NCI-H1930 (cell line): ENCODE data around the gene ARIH2.

ENCODE experiments used
- DNase-seq, 2 experiments: peaks; one replicate each; lab custom pipeline; 2025; lab: John Stamatoyannopoulos, UW

ARIH2 gene

DNA sequence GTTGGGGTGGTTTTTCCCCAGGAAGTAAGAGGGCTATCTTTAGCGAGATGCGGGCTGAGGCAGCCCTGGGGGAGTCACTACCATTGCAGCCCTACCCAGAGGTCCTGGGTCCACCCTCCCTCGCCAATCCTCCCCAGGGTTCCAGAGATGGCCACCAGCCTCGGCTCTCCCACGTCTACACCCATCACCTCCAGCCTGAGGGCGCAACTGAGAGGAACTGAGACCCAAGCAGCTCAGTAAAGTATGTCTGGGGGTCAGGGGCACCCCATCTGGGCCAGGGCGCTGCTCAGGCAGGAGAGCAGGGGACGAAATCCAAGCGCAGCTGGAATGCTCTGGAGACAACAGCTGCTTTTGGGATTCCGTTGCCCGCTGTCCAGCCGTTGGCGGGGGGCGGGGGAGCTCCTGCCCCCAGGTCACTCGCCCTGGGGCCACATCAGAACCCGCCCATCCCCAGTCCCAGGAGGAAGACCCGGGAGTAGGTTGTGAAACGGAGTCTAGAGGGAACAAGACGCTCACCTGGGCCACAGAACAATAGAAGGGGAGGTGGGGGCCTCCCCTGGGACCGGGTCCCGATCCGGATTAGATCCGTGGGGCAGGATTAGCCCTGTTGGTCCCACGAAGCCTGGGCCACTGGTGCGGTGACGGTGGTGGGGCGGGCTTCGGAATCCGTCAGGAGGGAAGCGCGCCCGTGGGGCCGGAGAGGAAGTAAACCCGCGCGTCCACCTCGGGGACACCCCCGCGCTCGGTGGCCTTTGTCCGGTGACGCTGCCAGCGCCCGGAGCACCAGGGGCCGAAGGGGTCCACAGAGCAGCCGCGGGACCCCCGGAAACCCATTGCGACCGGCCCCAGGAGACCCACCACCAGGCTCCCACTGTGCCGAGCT, 101.9 kb downstream of the ARIH2 start:
- no peak for DNase-seq

DNA sequence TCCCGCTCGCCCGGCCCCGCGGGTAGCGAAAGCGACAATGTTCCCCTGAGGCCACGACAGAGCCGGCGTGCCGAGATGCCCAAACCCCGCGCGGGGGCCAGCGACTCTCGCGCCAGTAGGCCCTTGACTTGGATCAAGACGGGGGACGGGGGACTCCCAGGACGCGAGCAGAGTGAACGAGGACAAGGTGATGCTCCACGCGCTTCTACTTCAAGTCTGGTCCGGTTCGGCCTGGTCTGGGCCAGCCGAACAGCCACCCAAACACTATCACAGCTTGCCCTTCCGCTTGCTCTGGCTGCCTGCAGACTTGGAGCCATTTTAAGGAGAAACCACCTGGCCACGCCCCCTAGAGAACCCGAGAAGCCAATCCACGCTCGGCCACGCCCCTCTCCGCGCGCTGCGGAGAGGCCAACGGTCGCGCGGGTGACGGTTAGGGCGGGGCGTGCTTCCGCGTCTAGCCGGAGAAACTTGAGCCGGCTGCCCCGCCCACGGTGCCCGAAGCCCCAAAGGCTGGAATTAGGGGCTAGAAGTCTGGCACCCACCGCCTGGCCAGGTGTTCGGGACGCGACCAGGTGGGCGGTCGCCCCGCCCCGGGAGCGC, 102.7 kb downstream of the ARIH2 start:
- DNase-seq: peak; percentile 91 to 95

DNA sequence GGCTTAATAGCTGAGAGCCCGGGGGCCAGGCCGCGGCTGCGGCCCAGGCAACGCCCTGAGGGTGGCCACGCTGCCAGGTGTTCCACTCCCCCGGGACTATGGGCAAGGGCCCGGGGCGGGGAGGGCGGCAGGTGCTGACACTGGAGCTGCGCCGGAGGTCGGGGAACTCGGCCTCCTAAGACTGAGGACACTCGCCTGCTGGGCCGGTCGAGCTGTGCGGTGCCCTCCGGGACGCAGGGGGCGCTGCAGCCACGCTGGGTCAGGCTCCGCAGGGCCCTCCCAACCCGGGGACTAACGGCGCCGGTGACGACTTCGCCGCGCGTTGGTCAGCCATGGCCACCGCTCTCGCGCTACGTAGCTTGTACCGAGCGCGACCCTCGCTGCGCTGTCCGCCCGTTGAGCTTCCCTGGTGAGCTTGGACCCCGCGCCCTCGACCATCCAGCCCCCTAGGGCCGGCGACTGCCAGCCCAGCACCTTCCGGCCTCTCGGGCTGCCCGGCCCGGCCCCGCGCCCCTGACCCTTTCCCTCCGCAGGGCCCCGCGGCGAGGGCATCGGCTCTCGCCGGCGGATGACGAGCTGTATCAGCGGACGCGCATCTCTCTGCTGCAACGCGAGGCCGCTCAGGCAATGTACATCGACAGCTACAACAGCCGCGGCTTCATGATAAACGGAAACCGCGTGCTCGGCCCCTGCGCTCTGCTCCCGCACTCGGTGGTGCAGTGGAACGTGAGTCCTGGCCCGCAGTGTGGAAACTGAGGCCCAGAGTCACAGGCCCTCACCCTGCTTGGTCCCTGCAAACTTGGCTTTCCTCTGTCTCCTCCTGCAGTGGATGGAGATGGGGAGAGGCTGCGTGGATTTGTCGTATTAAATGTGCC, 103.4 kb downstream of the ARIH2 start, which contains the start of gene NDUFAF3:
NDUFAF3 (plus strand) TSS at position 309 of the 875 bp plus-strand sequence; CDS start at position 333, 24 bp downstream.
- peak; percentile 85 to 90 for DNase-seq

DNA sequence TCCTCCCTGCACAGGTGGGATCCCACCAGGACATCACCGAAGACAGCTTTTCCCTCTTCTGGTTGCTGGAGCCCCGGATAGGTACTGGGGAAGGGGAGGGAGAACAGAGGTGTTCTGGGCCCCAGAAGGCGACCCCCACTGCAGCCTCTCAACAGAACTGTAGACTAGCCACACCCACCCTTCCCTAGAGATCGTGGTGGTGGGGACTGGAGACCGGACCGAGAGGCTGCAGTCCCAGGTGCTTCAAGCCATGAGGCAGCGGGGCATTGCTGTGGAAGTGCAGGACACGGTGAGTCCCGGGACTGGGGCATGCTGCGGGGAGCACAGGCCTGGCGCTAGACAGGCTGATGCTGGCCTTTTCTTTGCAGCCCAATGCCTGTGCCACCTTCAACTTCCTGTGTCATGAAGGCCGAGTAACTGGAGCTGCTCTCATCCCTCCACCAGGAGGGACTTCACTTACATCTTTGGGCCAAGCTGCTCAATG, 104.1 kb downstream of the ARIH2 start:
- no peak for DNase-seq

DNA sequence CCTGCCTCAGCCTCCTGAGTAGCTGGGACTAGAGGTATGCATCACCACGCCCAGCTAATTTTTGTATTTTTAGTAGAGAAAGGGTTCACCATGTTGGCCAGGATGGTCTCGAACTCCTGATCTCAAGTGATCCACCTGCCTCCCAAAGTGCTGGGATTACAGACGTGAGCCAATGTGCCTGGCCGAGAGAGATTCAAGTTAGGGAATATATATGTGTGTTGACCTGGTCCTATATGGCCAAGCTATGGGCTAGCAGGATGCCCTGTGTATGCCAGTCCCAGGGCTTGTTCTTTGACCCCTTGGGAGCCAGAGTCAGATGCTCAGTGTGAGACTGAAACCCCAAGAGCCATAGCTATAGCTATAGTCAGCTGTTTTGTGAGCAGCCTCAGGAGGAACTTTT, 105.1 kb downstream of the ARIH2 start:
- DNase-seq: no peak

DNA sequence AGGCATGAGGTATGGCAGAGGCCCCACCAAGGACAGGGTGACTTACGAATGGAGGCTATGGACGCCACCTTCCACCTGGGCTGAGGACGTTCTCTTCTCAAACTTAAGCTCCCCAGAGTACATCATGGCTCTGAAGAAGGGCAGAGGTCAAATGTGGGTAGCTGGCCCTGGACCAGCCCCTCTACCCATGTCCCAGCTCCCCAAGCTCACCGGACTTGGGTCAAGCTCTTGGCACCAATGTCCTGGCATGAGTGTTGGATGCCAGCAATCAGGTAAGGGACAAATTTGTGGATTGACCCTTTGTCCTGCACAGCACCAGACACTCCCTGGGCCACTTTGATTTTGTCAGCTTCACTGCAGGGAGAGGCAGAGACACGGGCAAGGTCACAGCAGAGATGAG, 105.8 kb downstream of the ARIH2 start:
- no peak for DNase-seq

DNA sequence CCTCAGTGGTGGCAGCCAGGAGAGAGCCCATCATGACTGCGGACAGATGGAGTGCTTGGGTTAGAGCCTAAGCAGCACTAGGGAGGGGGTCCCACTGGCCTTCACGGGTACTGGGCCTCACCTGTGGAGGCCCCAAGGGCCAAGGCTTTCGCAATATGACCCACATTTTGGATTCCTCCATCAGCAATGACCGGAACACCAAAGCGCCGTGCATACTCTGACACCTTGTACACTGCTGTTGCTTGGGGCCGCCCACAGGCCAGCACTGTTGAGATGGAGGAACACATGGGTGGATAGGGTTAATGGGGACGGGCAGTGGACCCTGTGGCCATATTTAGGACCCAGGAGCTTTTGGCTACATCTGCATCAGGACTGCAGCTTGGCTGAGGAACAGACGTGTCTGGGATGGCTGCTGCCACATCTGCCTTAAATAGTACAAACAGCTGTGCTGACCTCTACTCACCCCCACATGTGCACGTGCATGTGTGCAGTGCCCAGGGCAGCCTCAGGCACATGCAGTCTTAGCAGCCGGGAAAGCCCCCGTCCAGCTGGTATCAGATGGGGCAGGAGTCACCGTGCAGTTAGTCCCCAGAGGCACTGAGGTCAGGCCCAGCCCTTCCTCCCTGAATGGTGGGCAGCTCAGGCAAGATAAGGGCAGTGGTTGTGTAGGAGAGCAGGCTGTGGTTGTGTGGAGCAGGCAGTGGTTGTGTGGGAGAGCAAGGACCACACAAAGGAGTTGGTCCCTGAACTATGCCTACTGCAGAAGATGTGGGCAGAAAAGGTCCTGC, 106.6 kb downstream of the ARIH2 start:
- DNase-seq: no peak

DNA sequence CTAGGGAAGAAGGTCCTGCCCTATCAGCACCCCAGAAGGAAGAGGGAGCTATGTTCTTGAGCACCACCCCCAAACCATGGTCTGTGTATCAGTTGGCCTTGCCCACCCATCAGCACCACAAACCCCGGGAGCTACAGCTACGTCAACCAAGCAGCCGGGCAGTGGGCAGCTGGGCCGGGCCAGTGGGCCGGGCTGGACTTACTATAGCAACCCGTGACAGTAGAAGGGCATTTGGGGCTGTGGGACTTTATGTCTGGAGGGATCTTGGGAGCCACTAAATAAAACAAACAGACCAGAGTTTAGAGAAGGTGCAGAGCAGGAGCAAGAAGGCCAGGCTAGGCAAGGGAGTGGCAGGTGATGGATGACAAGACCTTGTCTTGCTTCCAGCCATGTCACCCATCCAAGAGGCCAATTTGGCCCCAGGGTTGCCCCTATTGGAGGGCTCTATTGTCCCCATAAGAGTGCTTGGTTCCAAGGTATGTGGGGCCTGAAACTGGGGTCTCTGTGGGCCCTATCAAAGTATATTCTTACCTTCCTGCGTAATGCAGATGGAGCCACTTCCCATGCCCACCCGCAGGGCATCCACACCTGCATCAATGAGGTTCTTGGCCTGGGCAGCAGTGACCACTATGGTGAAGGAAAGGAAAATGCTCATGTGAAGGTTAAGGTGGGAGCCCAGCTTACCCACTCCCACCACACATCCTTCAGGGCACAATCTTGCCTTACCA, 107.3 kb downstream of the ARIH2 start:
- DNase-seq: no peak

DNA sequence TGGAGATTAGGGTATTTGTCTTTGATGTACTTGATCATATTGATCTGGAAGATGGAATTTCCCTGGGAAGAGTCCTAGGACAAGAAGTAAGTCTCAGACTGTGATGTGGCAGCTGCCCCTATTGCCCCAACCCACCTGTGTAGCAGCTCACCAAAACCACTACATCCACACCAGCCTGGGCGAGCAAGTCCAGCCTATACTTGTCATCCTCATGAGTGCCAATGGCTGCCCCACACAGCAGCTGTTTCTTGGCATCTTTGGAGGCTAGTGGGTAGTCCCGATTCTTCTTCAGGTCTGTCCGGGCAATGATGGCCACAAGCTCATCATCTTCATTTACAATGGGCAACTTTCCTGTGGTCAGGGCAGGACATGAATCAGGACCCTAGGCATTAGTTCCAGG, 107.9 kb downstream of the ARIH2 start:
- no peak for DNase-seq

DNA sequence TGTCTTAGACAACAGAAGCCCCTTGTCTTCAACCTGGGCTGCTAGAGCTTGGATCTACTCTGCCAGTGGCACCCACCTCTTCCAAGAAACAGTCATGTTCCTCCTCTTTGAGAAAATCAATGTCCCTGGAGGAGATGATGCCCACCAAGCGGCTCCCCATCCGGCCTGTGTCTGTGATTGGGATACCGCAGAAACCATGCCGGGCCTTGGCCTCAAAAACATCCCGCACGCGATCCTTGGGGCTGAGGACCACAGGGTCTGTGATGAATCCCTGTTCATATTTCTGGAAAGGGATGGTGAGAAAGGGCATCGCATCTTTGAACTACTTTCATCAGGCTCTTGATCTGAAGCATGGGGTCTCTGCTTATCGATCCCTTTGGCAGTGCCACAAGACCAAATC, 109.0 kb downstream of the ARIH2 start:
- no peak for DNase-seq

DNA sequence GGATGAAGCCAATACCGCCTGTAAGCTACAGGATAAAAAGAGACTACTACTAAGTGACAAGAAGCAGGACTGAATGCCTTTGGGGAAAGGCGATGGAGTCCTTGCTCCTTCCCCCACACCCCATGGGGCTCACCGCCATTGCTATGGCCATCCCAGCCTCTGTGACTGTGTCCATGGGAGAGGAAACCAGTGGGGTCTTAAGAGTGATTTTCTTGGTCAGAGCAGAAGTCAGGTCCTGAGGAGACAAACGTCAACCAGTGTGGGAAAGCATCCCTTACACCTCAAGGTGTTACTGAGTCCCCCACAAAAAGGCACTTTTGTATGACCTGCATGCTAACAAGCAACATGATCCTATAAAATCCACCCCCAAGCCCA, 109.6 kb downstream of the ARIH2 start:
- no peak for DNase-seq

DNA sequence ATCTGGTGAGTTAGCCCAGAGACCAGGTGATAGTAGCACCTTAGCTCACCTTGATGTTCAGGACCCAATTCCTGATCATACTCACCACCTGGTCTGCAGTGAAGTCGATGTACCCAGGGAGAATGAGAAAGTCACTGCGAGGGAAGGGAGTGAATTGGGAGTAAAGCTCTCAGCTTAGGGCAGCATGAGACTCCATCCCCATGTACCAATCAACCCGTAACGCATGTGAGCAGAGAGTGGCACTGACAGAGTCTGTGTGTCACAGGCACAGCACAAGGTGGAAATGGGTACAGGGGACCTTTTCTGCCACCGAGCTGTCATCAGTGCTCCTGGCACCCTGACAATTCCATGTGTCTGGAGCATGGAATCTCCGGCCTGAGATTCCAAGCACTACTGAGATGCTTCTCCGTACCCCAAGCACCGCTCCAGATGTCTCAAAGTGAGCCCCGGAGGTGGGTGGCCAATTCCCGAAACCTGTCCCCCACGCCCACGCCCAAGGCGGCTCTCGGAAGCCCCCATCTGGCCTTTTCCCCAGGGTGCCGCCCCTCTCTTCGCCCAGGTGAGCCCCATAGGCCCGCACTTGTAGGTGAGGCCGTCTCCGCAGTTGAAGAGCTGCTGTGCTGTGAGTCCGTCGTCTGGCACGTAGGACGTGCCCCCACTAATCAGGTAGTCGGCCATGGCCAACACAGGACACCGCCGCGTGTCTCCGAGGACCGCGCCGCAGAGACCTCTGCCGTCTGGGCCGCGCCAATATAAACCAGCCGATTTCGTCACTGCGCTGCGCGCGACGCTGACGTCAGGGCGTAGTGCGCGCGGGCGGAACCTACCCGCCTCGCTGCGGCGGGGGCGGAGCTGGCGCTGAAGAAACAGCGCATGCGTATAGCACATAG, 110.3 kb downstream of the ARIH2 start, which contains the start of gene IMPDH2:
IMPDH2 (minus strand) TSS at position 726 of the 890 bp plus-strand sequence; CDS start at position 678, 48 bp downstream.
- DNase-seq: peak; percentile 84 to 90

DNA sequence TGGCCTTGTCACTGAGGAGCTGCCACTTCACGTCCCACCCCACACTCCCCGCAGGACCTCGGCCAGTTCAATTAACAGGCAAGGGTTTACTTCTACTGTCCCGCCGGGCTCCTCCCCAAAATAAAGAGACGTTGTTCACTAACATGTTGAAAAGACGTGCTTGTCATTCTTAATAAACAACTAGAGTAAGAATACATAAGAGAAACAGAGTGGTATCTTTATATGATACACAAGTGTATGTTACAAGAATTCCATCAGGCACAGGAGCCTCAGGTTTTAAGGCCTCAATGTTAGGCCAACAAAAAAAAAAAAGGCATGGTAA, 110.9 kb downstream of the ARIH2 start:
- no peak for DNase-seq

DNA sequence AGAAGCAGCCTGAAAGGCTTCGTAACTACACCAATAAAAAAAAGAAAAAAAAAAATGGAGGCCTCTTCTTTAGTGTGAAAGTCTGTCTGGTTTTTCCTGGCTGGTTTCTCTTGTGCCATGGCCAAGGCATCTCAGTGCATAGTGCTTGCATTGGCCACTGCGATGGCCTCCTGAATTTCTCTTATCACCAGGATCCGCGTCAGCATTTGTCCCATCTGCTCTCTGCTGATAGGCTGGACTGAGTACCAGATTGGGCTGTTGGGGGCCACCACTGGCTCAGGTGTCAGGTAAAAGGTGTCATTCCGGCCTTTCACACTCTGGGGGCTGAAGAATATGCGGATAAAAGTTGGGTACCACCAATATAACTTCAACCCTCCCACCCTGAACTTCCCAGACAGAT, 111.7 kb downstream of the ARIH2 start:
- no peak for DNase-seq

DNA sequence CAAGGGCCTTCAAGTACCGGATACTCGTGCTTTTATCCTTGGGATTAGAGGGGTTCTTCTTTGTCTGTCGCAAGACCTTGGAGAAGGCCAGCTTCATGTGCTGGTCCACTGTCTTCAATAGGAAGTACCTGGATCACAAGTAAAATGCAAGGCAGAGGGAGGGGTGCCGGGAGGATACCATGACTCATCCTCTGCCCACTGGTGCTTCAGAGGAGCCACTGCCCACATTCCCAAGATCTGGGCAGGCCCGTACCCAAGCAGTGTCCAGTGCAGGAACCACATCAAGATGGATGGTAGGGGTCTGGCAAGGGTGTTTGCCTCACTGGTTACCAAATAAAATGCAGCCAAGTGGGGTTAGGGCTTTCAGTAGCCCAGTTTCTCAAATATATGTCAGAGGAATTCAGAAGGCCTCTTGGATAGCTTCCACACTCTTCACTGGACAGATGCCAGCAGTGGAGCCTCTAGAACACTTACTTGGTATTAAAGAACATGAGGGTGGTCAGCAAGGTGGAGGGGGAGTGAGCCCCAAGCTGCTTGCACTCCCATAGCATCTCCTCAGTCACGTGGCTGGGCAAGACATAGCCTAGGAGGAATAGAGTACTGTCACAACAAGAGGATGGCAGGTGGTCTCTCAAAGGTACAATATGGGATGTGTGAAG, 114.1 kb downstream of the ARIH2 start:
- DNase-seq: no peak

DNA sequence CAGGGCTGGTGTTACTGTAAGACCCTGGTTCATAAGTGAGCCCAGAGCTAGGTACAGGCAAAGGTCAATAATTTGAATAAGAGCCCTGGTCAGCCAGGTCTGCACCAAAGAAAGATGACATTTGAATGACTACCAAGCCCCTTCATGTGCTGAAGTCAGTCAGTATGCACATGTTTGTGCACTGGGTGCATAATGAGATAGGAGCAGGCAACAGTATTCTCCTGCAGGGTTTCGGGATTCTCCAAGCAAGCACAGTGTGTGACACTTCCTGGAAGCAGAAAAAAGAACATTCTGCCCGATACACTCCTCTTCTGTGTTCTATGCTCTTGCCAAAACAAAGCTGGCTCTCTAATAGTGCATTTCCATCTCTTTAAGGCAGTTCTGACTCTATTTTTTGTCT, 116.0 kb downstream of the ARIH2 start:
- DNase-seq: no peak

DNA sequence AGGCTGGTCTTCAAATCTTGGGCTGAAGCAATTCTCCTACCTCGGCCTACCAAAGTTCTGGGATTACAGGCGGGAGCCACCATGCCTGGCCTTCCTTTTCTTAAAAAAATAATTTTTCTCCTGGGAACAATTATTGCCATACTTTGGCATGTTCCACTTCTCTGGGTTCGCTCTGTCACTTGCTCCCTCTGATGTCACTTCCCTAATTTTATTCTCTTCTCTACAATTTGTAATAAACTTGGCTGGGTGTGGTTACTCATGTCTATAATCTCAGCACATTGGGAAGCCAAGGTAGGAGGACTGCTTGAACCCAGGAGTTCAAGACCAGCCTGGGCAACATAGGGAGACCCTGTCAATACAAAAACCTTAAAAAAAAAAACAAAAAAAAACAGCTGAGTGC, 116.6 kb downstream of the ARIH2 start:
- no peak for DNase-seq
